Stimulated activated naive CD4-positive, alpha-beta T cell (primary cell): Measurements from ENCODE around the gene C12orf50.
"Not testable (repeated sequence)": the region's sequence is repeated elsewhere in the genome, so short reads cannot be mapped to it uniquely, and the experiment has no call there.

Experiments used
- DNase-seq, 6 experiments: peaks; one replicate each; lab custom pipeline; 2025; lab: John Stamatoyannopoulos, UW

Gene C12orf50

GRCh38 chr12:87988534-87988933 is 40.7 kb downstream of the C12orf50 start:
- no peak for DNase-seq

GRCh38 chr12:87985069-87985675 is 44.0 kb downstream of the C12orf50 start:
- DNase-seq, result no peak

- DNase-seq, result no peak
Measured at GRCh38 chr12:87982208-87982607, 47.0 kb downstream of the C12orf50 start.

GRCh38 chr12:87981495-87981894 is 47.7 kb downstream of the C12orf50 start:
- DNase-seq, result no peak

- no peak for DNase-seq
Measured at GRCh38 chr12:87975879-87976278, 53.3 kb downstream of the C12orf50 start.

- no peak for DNase-seq
Measured at GRCh38 chr12:87967871-87968270, 61.3 kb downstream of the C12orf50 start.

GRCh38 chr12:87960566-87960965 is 68.6 kb downstream of the C12orf50 start:
- no peak for DNase-seq

GRCh38 chr12:87954028-87954427 is 75.2 kb downstream of the C12orf50 start:
- not testable (repeated sequence) for DNase-seq

- no peak for DNase-seq
Measured at GRCh38 chr12:87953256-87953860, 75.8 kb downstream of the C12orf50 start.

GRCh38 chr12:87952850-87953249 is 76.4 kb downstream of the C12orf50 start:
- DNase-seq, result no peak

GRCh38 chr12:87952223-87952622 is 77.0 kb downstream of the C12orf50 start:
- DNase-seq, result no peak

- no peak for DNase-seq
Measured at GRCh38 chr12:87943762-87944161, 85.4 kb downstream of the C12orf50 start.

GRCh38 chr12:87943023-87943422 is 86.2 kb downstream of the C12orf50 start:
- no peak for DNase-seq

GRCh38 chr12:87939182-87939581 is 90.0 kb downstream of the C12orf50 start:
- DNase-seq, result no peak

GRCh38 chr12:87935216-87935615 is 94.0 kb downstream of the C12orf50 start:
- DNase-seq, result no peak

- DNase-seq, result no peak
Measured at GRCh38 chr12:87933991-87934390, 95.2 kb downstream of the C12orf50 start.

GRCh38 chr12:87931812-87932211 is 97.4 kb downstream of the C12orf50 start:
- DNase-seq, result no peak

- no peak for DNase-seq
Measured at GRCh38 chr12:87930627-87931026, 98.6 kb downstream of the C12orf50 start.
